ENCODE data around the gene SPRY2.

GRCh38 chr13:80371840-80372509, 31.0 kb upstream of the SPRY2 start:
- TF ChIP-seq POLR2A (IDR thresholded peaks at IDR 0.05) (no peak), CTCF (IDR thresholded peaks at IDR 0.05) (no peak)
